Measurements from ENCODE around the gene OR2S2.

DNA sequence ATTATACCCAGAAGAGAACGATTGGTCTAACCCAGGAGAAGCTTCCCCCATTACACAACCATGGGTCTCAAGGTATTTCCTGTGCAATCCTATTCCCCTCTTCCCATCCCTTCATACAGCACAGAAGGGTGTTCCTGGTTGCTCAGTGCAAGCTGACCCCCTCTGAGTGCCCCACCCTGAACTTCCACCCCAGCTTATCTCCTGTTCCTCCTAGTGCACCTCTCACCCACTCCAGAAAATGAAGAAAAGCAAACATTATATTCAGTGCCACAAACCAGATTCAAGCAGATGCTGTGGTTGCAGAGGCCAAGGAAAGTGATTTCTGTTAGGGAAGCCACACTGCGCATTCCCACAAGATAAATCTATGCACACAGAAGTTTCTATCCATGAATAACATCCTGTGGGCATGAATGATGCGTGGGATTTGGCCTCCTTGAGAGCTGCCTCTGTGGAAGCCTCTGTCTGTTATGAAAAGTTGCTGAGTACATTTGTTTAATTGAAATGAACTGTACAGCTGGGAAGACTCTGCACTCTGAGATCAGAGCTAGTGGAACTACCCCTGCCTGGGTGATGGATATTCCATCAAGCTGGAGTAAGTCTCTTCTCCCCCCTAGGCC is 2.2 kb upstream of the OR2S2 start:
- TF ChIP-seq, protein P1, sequence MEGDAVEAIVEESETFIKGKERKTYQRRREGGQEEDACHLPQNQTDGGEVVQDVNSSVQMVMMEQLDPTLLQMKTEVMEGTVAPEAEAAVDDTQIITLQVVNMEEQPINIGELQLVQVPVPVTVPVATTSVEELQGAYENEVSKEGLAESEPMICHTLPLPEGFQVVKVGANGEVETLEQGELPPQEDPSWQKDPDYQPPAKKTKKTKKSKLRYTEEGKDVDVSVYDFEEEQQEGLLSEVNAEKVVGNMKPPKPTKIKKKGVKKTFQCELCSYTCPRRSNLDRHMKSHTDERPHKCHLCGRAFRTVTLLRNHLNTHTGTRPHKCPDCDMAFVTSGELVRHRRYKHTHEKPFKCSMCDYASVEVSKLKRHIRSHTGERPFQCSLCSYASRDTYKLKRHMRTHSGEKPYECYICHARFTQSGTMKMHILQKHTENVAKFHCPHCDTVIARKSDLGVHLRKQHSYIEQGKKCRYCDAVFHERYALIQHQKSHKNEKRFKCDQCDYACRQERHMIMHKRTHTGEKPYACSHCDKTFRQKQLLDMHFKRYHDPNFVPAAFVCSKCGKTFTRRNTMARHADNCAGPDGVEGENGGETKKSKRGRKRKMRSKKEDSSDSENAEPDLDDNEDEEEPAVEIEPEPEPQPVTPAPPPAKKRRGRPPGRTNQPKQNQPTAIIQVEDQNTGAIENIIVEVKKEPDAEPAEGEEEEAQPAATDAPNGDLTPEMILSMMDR (conservative IDR thresholded peaks at IDR 0.05; ENCODE audit: low read depth, low read length): no peak
- TF ChIP-seq RAD21 (IDR thresholded peaks at IDR 0.05; ENCODE audit: low read length) (no peak), SMC3 (IDR thresholded peaks at IDR 0.05; ENCODE audit: low read depth, low read length) (no peak), POLR2A (IDR thresholded peaks at IDR 0.05; ENCODE audit: low read depth, low read length) (no peak)

Measured in IMR-90 (cell line).